ENCODE results near the gene WNT7A.

Gene WNT7A

GRCh38 chr3:13870902-13871301, 9.0 kb downstream of the WNT7A start:
- no peak for DNase-seq (ENCODE audit: low spot score)
- TF ChIP-seq CTCF (IDR thresholded peaks at IDR 0.05; ENCODE audit: extremely low read depth, missing control alignments), result no peak

- no peak for DNase-seq (ENCODE audit: low spot score)
- TF ChIP-seq CTCF (IDR thresholded peaks at IDR 0.05; ENCODE audit: extremely low read depth, missing control alignments), result no peak
Observed at GRCh38 chr3:13869761-13870343, 10.0 kb downstream of the WNT7A start.

GRCh38 chr3:13868844-13869724, 10.8 kb downstream of the WNT7A start:
- no peak for TF ChIP-seq CTCF (IDR thresholded peaks at IDR 0.05; ENCODE audit: extremely low read depth, missing control alignments)
- DNase-seq (ENCODE audit: low spot score), result no peak

GRCh38 chr3:13867732-13868131, 12.1 kb downstream of the WNT7A start:
- no peak for TF ChIP-seq CTCF (IDR thresholded peaks at IDR 0.05; ENCODE audit: extremely low read depth, missing control alignments)

GRCh38 chr3:13866041-13866965, 13.6 kb downstream of the WNT7A start:
- no peak for DNase-seq (ENCODE audit: low spot score)
- no peak for TF ChIP-seq CTCF (IDR thresholded peaks at IDR 0.05; ENCODE audit: extremely low read depth, missing control alignments)

More at GRCh38 chr3:13867732-13868131, 12.1 kb downstream of the WNT7A start:
- no peak for DNase-seq (ENCODE audit: low spot score)

GRCh38 chr3:13865581-13865980, 14.3 kb downstream of the WNT7A start:
- no peak for DNase-seq (ENCODE audit: low spot score)
- no peak for TF ChIP-seq CTCF (IDR thresholded peaks at IDR 0.05; ENCODE audit: extremely low read depth, missing control alignments)
